DMS153 treated with DMSO at 0.1 percent for 48 hours (cell line): ENCODE data around the gene KCTD2.
"Not testable (repeated sequence)": the region's sequence is repeated elsewhere in the genome, so short reads cannot be mapped to it uniquely, and the experiment has no call there.

ENCODE experiments used
- DNase-seq: peaks from one replicate; lab custom pipeline; 2025; ENCODE audit not compliant: unreplicated experiment; lab: John Stamatoyannopoulos, UW

KCTD2 gene

GRCh38 chr17:75019710-75020109 lies 27.3 kb upstream of the KCTD2 start:
- DNase-seq, result no peak

DNA sequence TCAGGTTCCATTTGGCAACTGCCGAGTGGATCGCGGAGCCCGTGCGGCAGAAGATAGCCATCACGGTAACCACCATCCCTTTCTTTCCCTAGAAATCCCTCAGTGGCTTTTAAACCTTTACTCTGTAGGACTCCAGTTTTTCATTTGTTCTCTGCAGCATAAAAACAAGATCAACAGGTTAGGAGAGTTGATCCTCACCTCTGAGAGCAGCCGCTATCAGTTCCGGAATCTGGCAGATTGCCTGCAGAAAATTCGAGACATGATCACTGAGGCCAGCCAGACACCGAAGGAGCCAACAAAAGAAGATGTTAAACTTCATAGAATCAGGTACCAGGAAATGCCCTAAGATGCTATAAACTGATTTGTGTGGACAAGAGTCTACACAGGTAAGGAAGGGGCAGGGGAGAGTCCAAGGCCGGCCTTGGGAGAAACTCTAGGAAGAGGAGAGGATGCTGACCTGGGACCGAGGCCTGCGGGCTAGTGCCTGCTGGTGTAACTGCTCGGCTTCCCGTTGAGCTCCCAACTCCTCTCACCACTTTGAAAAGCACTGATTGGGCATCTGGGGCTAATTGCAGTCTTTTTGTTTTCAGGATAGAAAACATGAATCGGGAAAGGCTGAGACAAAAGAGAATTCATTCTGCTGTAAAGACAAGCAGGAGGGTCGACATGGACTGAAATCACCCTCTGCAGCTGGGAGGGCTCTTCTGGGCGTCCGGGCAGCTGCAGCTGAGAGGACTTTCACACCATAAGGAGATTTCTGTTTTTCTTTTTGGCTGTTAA lies 26.5 kb upstream of the KCTD2 start:
- DNase-seq, result no peak

DNA sequence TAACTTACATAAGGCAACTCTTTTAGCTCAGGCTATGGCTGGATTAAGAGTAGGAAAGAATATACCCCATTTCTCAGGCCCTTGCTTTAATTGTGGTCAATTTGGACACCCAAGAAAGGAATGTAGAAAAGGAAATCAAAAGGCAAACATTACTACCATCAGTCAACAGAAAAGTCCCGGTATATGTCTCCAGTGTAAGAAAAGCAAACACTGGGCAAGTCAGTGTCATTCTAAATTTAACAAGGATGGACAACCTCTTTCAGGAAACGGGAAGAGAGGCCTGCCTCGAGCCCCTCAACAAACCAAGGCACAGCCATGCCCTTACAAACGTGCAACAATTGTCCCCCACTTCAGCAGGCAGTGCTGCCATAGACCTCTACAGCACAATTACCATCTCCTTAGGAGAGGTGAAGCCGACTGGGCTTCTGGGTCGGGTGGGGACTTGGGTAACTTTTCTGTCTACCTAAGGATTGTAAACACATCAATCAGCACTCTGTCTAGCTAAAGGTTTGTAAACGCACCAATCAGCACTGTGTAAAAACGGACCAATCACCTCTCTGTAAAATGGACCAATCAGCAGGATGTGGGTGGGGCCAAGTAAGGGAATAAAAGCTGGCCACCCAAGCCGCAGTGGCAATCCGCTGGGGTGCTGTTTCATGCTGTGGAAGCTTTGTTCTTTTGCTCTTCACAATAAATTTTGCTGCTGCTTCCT lies 22.2 kb upstream of the KCTD2 start:
- no peak for DNase-seq

GRCh38 chr17:75025398-75025734 lies 21.7 kb upstream of the KCTD2 start:
- DNase-seq, result not testable (repeated sequence)

DNA sequence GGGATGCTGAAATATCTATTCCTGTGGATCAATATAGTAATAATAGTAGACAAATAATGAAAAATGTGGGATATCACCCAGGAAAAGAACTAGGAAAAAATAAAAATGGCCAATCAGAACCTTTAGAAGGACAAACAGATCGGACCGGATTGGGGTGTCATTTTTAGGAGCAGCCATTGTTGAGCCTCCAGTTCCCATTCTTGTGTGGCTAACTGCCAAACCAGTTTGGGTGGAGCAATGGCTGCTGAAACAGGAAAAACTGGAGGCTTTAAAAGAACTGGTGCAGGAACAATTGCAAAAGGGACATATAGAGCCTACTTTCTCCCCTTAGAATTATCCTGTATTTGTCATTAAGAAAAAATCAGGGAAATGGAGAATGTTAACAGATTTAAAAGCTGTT lies 20.4 kb upstream of the KCTD2 start:
- not testable (repeated sequence) for DNase-seq

GRCh38 chr17:75030161-75030560 lies 16.9 kb upstream of the KCTD2 start:
- DNase-seq, result no peak

- peak; percentile 66 for DNase-seq
Observed at GRCh38 chr17:75031972-75032719, 14.9 kb upstream of the KCTD2 start.

GRCh38 chr17:75032720-75033280 lies 14.2 kb upstream of the KCTD2 start:
- no peak for DNase-seq

DNA sequence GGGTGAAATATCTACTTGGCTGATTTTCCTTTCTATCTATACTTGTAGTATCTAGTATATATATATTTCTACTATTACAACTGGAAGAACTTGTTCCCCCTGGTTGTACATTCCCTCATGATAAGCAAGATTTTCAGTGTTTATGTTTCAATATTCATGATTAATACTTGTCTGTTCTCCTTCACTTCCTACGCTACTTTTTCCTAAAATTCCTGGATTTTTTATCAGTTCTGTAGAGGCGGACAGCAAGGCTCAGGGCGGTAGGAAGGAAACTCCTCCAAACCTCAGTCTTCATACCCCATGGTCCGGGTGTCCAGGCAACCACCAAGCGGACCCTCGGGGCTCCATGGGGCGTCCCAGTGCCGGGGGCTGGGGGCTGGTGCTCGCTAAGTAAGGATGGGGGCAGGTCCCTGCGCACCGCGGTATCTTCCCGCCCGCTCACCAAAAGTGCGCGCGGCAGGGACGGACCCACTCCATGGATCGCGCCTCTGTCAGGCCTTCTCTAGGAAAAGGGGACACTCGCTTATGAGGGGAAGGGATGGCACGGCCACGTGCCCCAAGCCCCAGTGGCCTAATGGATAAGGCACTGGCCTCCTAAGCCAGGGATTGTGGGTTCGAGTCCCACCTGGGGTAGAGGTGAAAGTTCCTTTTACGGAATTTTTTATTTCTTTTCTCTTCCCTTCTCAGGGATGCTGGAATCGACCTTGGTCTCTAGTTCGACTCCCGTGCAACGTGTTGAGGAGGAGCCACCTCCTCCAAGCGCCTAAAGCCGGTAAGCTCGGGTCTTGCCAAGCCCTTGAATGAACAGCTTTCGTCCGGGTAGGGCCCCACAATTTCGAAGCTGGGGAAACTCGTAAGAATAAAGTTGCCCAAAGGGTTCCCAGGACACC lies 13.4 kb upstream of the KCTD2 start:
- peak; percentile 78 for DNase-seq

DNA sequence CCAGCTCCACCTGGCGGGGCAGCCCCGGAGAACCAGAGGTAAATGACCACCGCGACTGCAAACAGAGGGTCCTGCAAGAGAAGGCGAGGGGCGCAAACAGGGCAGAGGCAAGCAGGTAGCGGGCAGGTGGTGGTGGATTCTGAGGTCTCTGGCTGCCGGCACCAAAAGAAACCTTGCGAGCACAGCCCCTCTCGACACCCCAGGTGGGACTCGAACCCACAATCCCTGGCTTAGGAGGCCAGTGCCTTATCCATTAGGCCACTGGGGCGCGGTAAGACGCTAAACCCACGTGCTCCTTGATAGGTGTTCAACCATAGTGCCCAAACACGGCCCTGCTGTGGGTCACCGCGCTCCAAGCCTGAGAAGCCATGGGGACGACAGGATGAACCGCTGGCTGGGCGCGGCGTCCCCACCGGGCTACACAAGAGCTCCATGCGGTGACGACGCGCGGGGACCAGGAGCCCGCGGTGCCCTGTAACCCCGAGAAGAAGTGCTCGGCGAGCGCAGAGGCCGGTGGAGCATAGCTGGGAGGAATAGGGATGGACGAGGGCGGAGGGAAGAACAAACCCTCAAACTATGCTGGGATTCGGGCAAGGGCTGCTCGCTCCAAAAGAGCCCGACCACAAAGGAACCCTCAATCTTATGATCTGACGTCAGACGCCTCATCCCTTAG lies 12.7 kb upstream of the KCTD2 start:
- peak; percentile 79 for DNase-seq

- DNase-seq, result peak; percentile 65
Observed at GRCh38 chr17:75036643-75037268, 10.3 kb upstream of the KCTD2 start.

GRCh38 chr17:75039238-75039637 lies 7.8 kb upstream of the KCTD2 start:
- no peak for DNase-seq

DNA sequence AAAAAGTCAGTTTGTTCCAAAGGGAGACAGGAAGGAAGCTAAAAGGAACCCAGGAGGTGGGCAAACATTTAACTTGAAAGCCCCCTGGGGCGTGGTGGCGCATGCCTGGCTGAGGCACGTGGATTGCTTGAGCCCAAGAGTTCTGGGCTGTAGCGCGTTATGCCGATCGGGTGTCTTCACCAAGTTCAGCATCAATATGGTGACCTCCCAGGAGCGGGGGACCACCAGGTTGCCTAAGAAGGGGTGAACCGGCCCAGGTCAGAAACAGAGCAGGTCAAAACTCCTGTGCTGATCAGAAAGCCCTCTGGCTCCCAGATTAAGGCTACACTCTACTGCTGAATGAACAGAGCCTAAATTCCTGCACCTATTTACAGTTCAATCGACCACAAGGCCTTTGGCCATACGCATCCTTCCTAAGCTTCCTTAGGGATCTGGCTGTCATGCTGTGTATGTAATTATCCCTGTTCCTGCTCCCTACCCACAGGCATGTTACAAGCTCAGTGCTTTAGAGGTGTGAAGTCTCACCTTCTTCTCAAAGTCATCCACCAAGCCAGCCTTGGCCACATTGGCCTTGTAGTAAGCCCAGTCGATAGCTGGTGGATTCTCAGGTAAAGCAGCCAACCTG lies 5.3 kb upstream of the KCTD2 start:
- no peak for DNase-seq

DNA sequence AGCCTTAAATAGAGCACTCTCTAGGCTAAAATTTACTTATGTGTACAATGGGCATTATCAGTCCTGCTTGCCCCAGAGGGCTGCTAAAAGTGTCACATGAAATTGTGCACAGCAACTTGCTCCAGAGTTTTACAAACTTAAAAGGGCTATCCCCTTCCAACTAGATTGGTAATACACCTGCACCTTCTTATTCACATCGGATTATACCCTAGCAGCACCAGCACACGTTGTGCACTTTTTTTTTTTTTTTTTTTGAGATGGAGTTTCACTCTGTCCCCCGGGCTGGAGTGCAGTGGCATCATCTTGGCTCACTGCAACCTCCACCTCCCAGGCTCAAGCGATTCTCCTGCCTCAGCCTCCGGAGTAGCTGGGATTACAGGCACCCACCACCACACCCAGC lies 3.2 kb upstream of the KCTD2 start:
- not testable (repeated sequence) for DNase-seq

GRCh38 chr17:75044716-75045115 lies 2.3 kb upstream of the KCTD2 start:
- DNase-seq, result no peak

DNA sequence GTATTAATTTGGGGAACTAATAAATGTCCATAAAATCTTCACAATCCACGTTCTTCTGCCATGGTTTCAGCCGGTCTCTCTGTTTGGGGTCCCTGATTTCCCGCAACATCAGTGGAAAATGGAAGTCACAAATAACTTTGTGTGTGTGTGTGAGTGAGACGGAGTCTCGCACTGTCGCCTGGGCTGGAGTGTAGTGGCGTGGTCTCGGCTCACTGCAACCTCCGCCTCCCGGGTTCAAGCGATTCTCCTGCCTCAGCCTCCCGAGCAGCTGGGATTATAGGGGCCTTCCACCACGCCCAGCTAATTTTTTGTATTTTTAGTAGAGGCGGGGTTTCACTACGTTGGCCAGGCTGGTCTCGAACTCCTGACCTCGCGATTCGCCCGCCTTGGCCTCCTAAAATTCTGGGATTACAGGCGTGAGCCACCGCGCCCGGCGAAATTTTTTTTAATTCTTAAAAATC lies 1.0 kb upstream of the KCTD2 start:
- DNase-seq, result not testable (repeated sequence)

DNA sequence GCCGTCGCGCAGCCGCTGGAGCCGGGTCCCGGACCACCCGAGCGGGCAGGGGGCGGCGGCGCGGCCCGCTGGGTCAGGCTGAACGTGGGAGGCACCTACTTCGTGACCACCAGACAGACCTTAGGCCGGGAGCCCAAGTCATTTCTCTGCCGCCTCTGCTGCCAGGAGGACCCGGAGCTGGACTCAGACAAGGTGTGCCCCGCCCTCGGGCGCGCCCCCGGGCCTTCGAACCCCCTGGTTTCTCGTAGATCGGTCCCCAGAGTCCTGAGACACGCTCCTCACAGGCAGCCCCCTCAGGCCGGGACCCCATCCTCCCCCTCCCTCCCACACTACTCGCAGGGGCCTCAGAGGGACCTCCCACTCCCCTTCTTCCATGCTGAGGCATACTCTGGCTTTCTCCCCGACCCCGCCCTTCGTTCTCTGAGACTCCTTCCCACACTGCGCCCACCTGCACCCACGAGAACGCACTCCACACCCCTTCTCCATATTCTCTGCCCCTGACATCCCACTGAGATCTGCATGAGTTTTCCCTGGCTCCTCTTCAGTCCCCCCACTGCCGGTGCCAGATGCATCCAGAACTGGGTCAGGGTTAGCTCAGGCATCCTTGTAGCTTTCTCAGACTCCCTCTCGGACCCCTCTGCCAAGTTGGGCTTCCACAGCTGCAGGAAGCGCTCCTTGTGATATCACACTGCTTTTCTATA lies 523 bp downstream of the KCTD2 start:
- DNase-seq, result no peak

- DNase-seq, result no peak
Observed at GRCh38 chr17:75048249-75048878, 1.3 kb downstream of the KCTD2 start.
